EH (cell line): ENCODE results near the gene AKAP13.

Experiments
- DNase-seq: peaks from one replicate; pipeline ENCODE4 v3.0.0-alpha.2; 2015; ENCODE audit warnings: low read depth

The AKAP13 gene

DNA sequence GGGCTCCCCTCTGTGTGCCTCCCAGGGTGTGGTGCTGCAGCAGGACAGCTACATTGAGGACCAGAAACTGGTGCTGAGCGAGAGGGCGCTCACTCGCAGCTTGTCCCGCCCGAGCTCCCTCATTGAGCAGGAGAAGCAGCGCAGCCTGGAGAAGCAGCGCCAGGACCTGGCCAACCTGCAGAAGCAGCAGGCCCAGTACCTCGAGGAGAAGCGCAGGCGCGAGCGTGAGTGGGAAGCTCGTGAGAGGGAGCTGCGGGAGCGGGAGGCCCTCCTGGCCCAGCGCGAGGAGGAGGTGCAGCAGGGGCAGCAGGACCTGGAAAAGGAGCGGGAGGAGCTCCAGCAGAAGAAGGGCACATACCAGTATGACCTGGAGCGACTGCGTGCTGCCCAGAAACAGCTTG is 360.6 kb downstream of the AKAP13 start:
- DNase-seq: no peak

DNA sequence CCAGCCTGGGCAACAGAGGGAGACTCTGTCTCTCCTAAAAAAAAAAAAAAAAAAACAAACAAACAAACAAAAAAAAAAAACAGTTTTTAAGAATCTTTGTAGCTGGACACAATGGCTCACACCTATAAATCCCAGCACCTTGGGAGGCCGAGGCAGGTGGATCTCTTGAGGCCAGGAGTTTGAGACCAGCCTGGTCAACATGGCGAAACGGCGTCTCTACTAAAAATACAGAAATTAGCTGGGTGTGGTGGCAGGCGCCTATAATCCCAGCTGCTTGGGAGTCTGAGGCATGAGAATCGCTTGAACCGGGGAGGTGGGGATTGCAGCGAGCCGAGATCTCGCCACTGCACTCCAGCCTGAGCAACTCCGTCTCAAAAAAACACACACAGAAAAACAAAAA is 361.3 kb downstream of the AKAP13 start:
- DNase-seq: no peak

- peak; percentile 26 for DNase-seq
Observed at GRCh38 chr15:85742186-85742821, 361.9 kb downstream of the AKAP13 start.

- DNase-seq: no peak
Observed at GRCh38 chr15:85743392-85744055, 363.1 kb downstream of the AKAP13 start.

DNA sequence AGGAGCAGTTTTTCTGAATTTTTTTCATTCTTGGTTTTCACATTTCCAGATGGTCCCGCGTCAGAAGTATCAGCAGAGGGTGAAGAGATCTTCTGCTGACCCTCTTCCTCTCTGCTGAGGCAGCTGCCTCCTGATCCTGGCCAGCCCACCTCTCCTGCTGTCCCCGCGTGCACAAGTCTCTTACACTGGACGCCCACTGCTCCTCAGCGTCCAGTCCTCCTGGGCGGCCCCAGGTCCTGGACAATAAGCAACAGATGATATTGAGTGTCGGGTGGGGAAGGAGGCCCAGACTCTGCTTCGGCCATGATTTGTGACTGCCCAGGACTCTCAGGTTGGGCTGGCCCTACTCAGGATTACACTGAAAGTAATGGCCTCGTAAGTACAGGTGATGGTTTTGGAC is 364.2 kb downstream of the AKAP13 start:
- DNase-seq: no peak

DNA sequence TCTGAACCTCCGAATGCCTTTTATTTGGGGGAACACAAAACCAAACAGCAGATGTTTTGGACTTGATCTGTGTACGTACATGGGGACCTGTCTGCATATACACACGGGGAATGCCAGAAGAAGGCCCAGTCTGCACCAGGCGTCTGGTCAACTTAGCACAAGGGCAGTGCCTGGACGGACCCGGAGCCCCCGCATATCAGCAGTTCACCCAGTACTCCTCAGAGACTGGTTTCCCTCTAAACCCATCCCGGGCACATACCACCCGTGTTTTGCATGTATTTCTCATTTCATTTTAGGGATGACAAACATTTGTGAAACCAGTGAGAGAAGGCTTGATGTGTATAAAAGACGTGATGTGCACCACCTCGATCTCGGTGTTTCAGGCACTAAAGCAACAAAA is 364.6 kb downstream of the AKAP13 start:
- DNase-seq: no peak

DNA sequence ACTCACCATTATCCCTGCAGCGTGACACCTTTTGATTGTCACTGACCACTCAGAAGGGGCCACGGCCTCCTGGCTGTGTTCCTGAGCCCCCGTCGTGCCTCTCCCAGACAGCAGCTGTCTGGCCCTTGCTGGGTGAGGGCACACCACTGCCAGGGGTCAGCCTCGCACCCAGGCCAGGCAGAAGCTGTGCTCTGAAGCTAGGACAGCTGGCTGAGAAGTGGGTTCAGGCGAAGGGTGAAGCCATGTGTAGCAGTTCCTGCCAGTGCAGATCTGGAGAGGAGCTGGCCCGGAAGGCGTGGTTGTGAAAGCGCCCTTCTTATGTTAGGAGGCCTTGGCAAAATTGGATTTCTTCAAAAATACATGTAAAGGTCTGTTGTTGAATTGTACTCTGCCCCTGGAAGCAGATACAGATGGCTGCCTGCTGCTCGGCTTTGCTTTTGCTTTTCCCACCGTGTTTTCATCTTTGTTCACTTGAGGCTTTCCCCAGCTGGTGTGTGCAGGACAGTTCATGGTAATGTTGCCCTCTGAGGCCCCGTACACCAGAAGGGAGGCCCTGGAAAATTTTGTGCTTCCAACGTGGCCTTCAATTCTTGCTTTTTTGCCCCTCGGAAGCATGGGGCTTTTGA is 365.2 kb downstream of the AKAP13 start:
- DNase-seq: no peak

DNA sequence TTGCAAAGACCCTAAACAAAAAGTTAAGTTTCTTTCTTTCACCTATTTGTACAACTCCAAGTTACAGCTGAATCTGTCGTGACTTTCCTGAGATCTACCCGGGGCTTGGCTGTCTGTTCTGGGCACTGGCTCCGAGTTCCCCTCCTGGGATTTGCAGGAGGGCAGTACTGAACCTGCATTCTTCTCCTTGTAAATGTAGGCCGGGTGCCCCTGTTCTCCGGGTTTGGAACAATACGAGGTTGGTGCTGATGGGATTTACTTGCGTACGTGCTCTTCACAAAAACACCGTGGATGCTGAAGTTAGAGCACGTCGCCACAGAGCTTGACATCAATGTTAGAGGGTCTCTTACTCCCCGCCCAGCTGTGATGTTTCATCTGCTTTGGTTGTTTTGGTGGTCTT is 366.2 kb downstream of the AKAP13 start:
- DNase-seq: no peak

GRCh38 chr15:85748176-85748575 is 367.8 kb downstream of the AKAP13 start:
- DNase-seq: no peak

GRCh38 chr15:85748729-85749128 is 368.3 kb downstream of the AKAP13 start:
- no peak for DNase-seq

DNA sequence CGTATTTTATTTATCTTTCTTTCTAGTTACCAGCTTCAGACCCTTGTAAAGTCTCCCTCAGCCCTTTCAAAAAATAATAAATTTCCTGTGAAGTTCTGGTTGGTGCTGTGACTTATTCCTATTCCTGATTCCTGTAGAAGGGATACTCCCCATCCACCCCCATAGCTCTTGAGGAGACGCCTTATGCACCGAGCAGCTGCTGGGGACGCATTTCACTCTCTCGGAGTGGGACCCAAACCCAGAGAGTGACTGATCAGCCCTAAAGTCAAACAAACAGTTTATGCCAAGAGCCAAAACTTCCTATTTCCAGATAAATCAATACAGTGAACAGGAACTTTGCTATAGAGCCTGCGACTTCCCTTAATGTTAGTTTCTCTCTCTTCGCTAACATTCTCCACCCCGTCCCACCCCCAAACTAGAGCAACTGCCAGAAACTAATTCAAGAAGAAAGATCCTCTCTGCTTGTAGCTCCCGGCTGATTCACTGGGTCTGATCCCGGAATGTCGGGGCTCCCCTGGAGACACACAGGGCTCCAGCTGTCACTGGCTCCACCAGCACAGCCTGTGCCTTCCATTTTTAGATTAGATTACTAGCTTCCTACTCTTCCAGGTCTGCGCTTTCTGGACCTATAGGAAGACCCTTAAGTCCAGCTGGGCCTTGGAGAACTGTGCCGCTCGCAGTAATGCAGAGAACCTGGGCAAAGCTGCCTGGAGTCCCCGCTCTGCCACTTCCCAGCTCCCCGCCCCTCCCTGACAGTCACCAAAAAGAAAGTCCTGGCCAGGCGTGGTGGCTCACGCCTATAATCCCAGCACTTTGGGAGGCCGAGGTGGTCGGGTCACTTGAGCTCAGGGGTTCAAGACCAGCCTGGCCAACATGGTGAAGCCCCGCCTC is 369.1 kb downstream of the AKAP13 start:
- DNase-seq: no peak

DNA sequence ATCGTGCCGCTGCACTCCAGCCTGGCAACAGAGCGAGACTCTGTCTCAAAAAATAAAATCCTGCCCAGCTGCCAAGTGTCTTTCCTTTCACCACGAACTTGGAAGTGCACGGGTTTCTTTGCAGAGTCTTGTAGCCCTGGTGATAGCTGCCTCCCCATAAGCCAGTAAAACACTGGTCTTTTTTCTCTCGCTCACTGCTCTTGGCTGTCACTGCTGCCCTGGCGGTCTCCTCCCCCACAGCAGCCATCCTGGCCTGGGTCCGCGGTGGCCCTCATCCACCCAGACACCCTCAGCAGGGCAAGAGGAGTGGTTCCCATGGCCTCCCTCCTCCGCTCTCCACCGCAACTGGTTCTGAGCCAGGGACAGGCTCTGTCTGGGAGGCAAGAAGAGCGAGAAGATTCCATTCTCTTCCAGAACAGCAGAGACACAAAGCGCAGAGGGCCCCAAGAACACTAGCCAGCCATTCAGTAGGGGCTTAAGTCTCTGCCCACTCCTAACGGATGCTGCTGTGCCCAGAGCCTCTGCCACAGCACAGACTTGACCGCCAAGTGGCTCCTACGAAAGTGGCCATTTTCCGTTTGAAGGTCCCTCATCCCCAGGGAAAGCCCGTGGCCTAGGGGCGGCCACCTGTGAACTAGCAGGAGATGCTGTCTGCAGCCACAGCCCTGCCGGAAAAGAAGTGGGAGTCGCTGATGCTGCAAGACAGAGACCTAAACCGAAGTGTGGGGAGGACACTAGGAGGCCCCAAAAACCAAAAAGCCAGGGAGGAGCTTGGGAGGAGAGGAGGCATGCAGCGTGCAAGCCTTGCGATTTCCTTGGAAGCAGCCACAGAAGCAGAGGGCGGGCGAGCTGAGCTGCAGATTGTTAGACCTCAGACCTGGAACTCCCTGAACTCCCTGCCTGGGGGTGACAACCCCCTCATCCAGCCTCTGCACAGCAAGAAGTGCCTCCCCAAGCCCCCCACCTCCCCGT is 370.2 kb downstream of the AKAP13 start:
- peak; percentile 22 for DNase-seq

- no peak for DNase-seq
Observed at GRCh38 chr15:85751291-85752123, 371.1 kb downstream of the AKAP13 start.

DNA sequence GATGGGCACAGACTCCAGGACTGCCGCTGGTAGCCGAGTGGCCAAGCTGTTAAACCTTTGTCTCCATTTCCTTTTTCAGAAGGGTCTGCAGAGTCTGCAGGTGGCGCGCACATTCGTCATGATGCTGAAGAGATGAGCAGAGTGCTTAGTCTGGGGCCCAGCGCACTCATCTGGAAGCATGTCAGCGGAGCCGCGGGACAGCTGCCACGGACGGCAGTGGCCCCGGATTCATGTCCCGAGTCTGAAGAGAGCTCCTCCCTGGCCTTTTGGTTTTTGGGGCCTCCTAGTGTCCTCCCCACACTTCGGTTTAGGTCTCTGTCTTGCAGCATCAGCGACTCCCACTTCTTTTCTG is 371.7 kb downstream of the AKAP13 start:
- DNase-seq: no peak

- no peak for DNase-seq
Observed at GRCh38 chr15:85752491-85752961, 372.1 kb downstream of the AKAP13 start.

- no peak for DNase-seq
Observed at GRCh38 chr15:85753261-85753660, 372.9 kb downstream of the AKAP13 start.

DNA sequence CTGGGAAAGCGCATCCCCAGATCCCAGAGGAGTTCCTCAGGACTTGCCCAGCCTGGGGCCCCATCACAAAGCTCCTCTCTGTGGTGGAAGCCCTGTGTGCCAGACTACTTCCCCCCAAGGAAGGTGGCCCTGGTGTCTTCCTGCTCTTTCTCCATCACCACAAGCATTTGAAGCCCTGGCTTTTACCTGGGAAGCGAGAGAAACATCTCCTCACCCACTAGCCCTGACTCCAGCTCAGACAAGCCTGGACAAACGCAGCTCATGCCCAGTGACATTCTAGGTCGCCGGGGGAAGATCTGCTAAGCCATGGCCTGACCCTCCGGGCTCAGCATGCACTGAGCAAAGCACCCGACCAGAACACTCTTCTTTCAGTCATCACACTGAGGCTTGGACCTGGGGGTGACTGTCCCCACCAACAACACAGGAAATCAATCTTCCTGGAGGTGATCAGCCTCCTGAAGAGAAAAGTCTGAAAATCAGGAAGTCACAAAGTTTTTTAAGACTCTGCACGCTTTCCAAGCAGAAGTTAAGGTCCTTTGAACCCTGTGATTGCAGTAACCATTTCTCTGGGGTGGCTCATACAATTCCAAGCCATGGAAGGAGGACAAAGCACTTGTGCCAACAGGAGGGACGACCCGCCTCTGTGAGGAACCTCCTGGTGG is 373.5 kb downstream of the AKAP13 start:
- no peak for DNase-seq

GRCh38 chr15:85754989-85755388 is 374.6 kb downstream of the AKAP13 start:
- DNase-seq: no peak

GRCh38 chr15:85755471-85755870 is 375.1 kb downstream of the AKAP13 start:
- no peak for DNase-seq

- DNase-seq: no peak
Observed at GRCh38 chr15:85755942-85756341, 375.5 kb downstream of the AKAP13 start.
